HCEC 1CT (cell line): ENCODE results near the gene CUX1.

Experiments used
- DNase-seq: peaks from one replicate; pipeline ENCODE4 v3.0.0-alpha.2; 2017

Gene CUX1

GRCh38 chr7:101960985-101961708 lies 143.7 kb downstream of the CUX1 start:
- no peak for DNase-seq

DNA sequence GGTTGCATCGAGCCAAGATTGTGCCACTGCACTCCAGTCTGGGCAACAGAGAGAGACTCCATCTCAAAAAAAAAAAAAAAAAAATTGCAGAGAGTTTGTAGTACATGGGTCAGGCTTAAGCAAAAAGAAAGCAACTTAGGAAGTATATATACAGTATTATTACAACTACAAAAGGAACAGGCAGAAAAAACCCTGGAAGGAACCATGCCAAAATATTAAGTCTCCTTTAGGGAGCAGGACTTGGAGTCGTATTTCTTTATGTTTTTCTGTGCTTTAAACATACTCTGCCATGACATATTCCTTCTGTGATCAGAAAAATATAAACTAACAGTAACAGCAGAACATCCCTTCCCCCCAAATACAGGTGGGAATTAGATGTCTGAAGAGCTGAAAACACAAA lies 144.4 kb downstream of the CUX1 start:
- DNase-seq, result no peak

GRCh38 chr7:101963693-101964092 lies 146.3 kb downstream of the CUX1 start:
- DNase-seq, result no peak

- DNase-seq, result no peak
Observed at GRCh38 chr7:101964680-101965452, 147.4 kb downstream of the CUX1 start.

- no peak for DNase-seq
Observed at GRCh38 chr7:101968720-101969466, 151.5 kb downstream of the CUX1 start.

DNA sequence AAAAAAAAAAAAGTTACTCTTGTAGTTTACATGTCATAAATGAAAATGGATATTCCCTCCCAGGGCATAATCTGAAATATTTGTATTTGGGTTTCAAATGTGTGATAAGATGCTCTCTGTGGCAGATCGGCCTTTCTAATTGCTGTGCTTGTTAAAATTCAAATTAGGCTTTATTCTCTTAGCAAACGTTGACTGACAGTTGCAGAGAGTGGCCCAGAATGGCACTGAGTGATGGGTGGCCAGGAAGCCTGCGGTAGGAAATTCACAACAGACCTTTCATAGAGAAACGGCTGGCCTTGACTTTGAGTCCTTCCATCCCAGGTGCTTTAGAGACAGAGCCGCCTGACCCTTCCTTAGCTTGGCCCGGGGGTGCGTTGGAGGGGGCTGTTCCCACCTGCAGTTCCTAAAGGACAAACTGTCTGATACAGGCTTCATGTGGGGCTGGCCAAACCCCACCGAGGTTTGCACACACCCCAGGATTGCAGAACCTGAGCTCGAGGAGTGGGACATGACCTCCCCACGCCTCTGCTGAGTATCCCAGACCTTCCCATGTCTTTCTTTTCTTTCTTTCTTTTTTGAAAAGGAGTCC lies 152.7 kb downstream of the CUX1 start:
- DNase-seq, result no peak

DNA sequence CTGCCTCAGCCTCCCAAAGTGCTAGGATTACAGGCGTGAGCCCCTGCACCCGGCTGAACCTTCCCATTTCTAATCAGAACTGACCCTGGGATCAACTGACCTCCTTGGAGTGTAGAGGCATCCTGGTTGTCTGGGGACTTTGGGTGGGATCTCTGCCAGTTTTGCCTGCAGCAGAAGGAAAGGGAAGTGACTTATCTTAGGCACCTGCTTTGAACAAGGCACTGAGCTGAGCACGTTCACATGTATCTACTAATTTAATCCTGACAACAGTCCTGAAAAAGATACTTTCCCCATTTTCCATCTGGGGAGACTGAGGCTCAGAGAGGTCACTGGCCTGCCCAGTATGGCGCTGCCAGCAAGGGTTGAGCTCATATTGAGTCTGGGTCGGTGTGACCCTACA lies 153.4 kb downstream of the CUX1 start:
- no peak for DNase-seq

DNA sequence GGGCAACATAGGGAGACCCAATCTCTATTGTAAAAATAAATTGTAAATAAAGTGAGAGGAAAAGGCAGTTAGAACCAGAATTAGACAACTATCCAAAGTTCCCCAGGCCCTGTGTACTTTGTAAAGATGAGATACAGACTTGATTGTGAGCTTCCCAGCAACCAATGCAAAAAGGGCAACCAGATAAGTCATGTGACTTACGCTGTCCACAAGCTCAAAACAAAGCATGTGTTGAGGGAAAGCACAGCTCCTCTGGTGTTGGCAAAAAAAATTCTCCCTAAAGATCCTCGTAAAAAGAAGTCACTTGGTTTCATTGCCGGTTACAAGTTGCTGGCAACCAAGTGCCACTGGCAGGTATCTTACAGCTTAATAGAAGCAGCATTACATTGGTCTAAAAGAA lies 154.0 kb downstream of the CUX1 start:
- DNase-seq, result no peak

DNA sequence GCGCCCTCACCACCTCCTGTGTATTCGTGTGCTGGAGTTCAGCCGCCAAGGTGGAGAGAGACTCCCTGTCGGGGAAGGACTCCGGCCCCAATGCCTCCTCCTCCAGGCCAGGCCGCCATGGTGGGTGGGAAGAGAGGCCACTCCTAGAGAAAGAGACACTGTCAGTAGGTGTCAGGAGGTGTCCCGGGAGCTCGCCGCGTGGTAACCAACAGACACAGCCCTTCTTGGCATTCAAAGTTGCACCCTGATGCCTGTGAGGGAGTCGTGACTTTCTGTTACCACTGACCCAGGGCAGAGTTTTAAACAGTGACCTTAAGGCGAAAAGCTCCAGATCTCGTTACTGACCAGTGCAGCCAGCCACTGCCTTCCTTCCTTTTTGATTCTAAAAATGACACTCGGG lies 155.2 kb downstream of the CUX1 start:
- DNase-seq, result no peak

DNA sequence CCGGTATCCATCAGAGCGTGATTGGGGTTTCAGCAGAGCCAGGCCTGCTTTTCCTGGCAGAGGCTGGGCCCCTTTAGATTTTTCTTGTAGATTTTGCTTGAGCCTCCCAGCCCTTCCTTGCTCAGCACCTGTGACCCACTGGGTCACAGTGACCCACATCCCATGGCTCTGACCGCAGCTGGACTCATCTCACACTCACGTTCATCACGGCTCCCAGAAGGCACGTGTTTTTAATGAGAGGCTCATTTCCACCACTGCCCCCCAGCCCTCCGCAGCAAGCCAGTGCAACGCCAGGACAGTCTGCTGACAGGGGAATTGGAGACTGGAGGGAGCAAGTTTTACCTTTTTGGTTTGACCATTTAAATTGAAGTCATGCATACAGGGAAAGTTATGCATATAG lies 155.7 kb downstream of the CUX1 start:
- DNase-seq, result no peak

DNA sequence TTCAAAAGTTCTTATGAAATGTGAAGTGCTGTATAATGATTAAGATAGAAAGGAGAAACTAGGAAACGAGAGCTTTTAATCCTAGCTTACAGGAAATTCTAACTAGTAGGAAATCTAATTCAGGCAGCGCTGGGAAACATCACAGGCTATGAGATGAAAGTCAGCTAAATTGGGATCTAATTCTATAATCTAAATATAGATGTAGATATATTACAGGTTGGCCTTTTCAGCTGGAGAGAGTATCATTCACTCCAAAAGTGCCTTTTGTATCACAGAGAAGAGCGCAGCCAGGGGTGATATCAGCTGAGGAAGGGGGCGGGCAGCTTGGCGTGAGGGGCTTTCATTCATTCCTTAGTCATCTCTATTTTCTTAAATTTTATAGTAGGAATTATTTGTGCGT lies 157.0 kb downstream of the CUX1 start:
- DNase-seq, result no peak

DNA sequence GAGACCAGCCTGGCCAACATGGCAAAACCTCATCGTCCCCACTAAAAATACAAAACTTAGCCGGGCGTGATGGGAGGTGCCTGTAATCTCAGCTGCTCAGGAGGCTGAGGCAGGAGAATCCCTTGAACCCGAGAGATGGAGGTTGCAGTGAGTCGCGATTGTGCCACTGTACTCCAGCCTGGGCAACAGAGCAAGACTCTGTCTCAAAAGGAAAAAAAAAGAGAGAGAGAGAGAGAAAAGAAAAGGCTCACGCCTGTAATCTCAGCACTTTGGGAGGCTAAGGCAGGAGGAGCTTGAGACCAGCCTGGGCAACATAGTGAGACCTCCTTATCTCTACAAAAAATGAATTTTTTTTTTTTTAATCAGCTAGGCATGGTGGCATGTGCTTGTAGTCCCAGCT lies 157.6 kb downstream of the CUX1 start:
- DNase-seq, result no peak

DNA sequence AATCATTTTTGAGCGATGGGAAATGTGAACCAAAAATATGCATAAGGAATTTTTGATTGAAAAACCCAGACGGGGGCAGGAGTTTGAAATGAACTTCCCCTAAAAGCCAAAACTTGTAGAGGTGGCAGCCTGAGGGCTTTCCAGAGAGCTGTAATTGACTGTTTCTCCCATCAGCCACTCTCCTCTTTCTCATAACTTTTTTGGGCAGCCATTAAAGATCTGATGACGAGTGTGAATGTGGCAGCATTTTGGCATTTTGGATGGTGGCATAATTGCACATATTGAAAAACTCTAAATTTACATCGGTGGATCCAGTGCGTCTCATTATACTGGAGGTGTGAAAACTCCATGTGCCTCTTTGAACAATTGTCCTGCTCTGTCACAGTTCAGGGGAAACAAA lies 159.0 kb downstream of the CUX1 start:
- DNase-seq, result no peak

DNA sequence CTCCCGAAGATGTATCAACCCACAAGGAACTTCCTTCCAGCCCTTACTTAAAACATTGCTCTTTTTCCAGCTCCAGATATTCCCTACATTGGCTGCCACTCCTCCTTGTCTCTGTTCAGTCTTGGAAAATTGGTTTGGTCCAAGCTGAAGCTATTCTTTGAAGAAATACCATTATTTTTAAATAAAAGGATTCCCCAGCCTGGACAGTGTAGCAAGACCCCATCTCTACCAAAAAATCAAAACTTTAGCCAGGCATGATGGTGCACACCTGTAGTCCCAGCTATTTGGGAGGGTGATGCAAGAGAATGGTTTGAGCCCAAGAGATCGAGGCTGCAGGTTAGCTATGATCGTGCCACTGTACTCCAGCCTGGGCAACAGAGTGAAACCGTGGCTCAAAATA lies 159.8 kb downstream of the CUX1 start:
- no peak for DNase-seq

GRCh38 chr7:101978683-101979082 lies 161.3 kb downstream of the CUX1 start:
- no peak for DNase-seq

DNA sequence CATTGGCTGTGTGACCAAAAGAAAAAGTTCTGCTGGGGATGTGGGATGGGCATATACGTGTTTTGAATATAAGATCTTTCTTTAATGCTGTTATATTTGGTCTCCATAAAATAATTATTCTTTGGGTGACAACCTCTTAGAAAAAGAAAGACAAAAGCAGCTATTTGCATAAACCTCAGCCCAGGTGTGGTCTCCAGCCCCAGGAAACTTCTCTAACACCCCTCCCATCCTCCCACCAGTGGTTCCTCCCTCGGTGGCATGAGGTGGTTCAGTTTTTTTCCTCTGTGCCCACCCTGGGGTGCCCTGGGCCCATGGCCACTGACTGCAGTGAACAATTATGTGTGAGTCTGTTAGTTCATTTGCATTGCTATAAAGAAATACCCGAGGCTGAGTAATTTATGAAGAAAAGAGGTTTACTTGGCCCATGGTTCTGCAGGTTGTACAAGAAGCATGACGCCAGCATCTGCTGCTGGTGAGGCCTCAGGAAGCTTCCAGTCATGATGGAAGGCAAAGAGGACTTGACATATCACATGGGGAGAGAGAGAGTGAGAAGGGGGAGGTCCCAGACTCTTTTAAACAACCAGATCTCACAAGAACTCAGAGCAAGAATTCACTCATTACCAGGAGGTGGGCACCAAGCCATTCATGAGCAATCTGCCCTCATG lies 165.9 kb downstream of the CUX1 start:
- DNase-seq, result no peak

DNA sequence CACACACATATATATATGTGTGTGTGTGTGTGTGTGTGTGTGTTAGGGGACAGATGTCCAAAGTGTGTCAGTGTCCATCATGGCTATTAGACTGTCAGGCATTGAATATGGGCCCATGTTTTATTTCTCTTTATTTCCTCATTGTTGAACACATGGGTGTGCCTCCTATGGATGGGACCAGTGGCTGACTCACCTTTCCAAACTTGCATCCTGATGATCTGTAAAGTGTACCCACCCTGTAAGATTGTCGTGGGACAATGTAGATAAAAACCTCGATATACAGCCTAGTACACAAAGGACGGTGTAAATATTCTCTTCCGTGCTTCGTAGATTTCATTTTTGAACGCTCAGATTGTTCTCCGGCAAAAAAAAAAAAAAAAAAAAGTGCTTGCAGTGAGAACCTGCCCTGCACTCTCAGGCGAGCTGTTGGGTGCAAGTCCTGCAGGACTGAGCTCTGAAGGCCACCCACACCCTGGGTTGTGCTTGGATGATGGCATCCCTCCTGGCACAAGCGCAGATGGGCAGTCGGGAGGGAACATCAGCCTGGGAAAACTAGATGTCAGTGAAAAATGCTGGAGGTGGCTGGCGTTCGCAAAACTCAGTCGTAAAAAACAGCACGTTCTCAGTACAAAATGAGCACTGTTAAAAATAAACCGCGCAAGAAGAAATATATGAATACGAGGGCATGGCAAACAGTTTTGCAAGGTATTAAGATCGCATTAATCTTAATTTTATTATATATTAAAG lies 166.9 kb downstream of the CUX1 start:
- no peak for DNase-seq

GRCh38 chr7:101985057-101985902 lies 167.9 kb downstream of the CUX1 start:
- no peak for DNase-seq

- DNase-seq, result no peak
Observed at GRCh38 chr7:101985903-101986734, 168.7 kb downstream of the CUX1 start.

GRCh38 chr7:101987494-101987893 lies 170.1 kb downstream of the CUX1 start:
- DNase-seq, result no peak
